Smooth muscle cell (in vitro differentiated cells): ENCODE measurements around the gene GRXCR1. TPM values are rescaled to one million over a fixed set of nuclear protein-coding genes. Genes with fewer than 3 reads are reported as not detected.

ENCODE experiments used
- DNase-seq: peaks from one replicate; lab custom pipeline; 2025; ENCODE audit not compliant: unreplicated experiment; lab: John Stamatoyannopoulos, UW
- H2AFZ ChIP-seq: fragments of 200-600 bp; sonication (generic); 2 replicates; pipeline ENCODE4 v1.6.0; 2016; ENCODE audit warnings: antibody characterized with exemption, low read depth, mild to moderate bottlenecking
- H3F3A ChIP-seq: fragments of 200-600 bp; sonication (generic); 2 replicates; pipeline ENCODE4 v1.6.0; 2017; ENCODE audit warnings: antibody characterized with exemption, low read depth
- H3K27ac ChIP-seq: fragments of 200-600 bp; sonication (generic); 2 replicates; pipeline ENCODE4 v1.5.1; 2016; ENCODE audit warnings: low read depth, mild to moderate bottlenecking
- H3K27me3 ChIP-seq: fragments of 200-600 bp; sonication (generic); 2 replicates; pipeline ENCODE4 v1.6.1; 2016; ENCODE audit warnings: low read depth, mild to moderate bottlenecking
- H3K36me3 ChIP-seq: fragments of 200-600 bp; sonication (generic); 2 replicates; pipeline ENCODE4 v1.5.1; 2016; ENCODE audit warnings: low read depth
- H3K4me1 ChIP-seq: fragments of 200-600 bp; sonication (generic); 2 replicates; pipeline ENCODE4 v1.5.1; 2016; ENCODE audit warnings: low read depth
- H3K4me2 ChIP-seq: fragments of 200-600 bp; sonication (generic); 2 replicates; pipeline ENCODE4 v1.6.0; 2016; ENCODE audit warnings: mild to moderate bottlenecking
- H3K4me3 ChIP-seq: fragments of 200-600 bp; sonication (generic); 2 replicates; pipeline ENCODE4 v1.5.1; 2016; ENCODE audit warnings: mild to moderate bottlenecking
- H3K79me2 ChIP-seq: fragments of 200-600 bp; sonication (generic); 2 replicates; pipeline ENCODE4 v1.6.0; 2016; ENCODE audit warnings: low read depth, mild to moderate bottlenecking
- H3K9ac ChIP-seq: fragments of 200-600 bp; sonication (generic); 2 replicates; pipeline ENCODE4 v1.6.0; 2016; ENCODE audit warnings: low read depth
- H3K9me3 ChIP-seq: fragments of 200-600 bp; sonication (generic); replicated peaks from 2 replicates; pipeline ENCODE4 v1.5.1; 2016; ENCODE audit warnings: low read depth
- H4K20me1 ChIP-seq: fragments of 200-600 bp; sonication (generic); 2 replicates; pipeline ENCODE4 v1.6.0; 2016; ENCODE audit warnings: low read depth
- WGBS: methylation state at CpG from one replicate; pipeline ENCODE4 v1.1.7; 2016; ENCODE audit warnings: low lambda C conversion rate; 5-methylcytosine and 5-hydroxymethylcytosine counted together
- polyA plus RNA-seq: library from polyadenylated mRNA; unstranded; fragments of >200 nt; fragmentation: Nextera tagmentation; extraction: Ambion mirVana; gene quantifications from 2 replicates; pipeline ENCODE4 v1.2.1, GENCODE V29; 2016
- total RNA-seq: library from RNA; depleted of rRNA; stranded (reverse); fragments of >200 nt; gene quantifications from 2 replicates; pipeline ENCODE4 v1.2.3, GENCODE V29; 2014
- TF ChIP-seq, protein P1 (sequence below): fragments of 200-600 bp; sonication (generic); IDR thresholded peaks from 2 replicates; pipeline ENCODE4 v1.5.1; 2017; ENCODE audit warnings: borderline replicate concordance, mild to moderate bottlenecking, antibody characterized with exemption; ENCODE audit not compliant: insufficient read depth, poor library complexity, severe bottlenecking

Gene GRXCR1
- total and polyA plus RNA-seq, 2 experiments from 2014 or later: not detected

- no peak for DNase-seq
- 91% methylated on average over 1 of the region's 1 CpG for WGBS
- Histone ChIP-seq H3K27me3 (no peaks in the 10 kb centered on the region), H3K4me2 (no peak overlapping the region), H3K9me3 (no peaks in the 10 kb centered on the region), H3K4me3 (no peak overlapping the region), H4K20me1 (no peaks in the 10 kb centered on the region), H3K36me3 (no peaks in the 10 kb centered on the region), H3F3A (no peaks in the 10 kb centered on the region), H2AFZ (no peak overlapping the region), H3K27ac (no peak overlapping the region), H3K9ac (no peak overlapping the region), H3K79me2 (no peaks in the 10 kb centered on the region), H3K4me1 (no peaks in the 10 kb centered on the region)
- TF ChIP-seq, protein P1, sequence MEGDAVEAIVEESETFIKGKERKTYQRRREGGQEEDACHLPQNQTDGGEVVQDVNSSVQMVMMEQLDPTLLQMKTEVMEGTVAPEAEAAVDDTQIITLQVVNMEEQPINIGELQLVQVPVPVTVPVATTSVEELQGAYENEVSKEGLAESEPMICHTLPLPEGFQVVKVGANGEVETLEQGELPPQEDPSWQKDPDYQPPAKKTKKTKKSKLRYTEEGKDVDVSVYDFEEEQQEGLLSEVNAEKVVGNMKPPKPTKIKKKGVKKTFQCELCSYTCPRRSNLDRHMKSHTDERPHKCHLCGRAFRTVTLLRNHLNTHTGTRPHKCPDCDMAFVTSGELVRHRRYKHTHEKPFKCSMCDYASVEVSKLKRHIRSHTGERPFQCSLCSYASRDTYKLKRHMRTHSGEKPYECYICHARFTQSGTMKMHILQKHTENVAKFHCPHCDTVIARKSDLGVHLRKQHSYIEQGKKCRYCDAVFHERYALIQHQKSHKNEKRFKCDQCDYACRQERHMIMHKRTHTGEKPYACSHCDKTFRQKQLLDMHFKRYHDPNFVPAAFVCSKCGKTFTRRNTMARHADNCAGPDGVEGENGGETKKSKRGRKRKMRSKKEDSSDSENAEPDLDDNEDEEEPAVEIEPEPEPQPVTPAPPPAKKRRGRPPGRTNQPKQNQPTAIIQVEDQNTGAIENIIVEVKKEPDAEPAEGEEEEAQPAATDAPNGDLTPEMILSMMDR: no peak
Measured at GRCh38 chr4:43008793-43009192, 116.3 kb downstream of the GRXCR1 start.

DNA sequence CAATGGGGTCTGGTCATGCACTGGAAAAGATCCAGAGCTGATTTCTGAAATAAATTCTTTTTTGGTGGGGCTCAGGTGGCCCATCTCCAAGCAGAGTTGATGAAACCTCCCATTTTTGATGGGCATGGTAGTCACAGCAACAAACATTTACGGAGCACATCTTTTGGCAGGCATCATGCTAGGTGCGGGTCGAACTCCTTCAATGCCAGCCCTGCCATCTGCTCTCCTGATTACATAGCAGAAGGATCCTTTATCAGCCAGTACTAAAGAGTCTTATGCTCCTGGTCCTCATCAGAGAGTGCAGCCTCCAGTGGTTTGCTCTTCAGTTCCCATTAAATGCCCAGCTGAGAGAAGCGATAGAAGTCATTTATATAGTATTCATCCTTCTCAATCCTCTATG is 121.7 kb downstream of the GRXCR1 start:
- Histone ChIP-seq H3F3A (no peaks in the 10 kb centered on the region), H3K4me3 (no peak overlapping the region), H3K4me2 (no peak overlapping the region), H3K27me3 (no peaks in the 10 kb centered on the region), H3K9me3 (no peaks in the 10 kb centered on the region), H3K36me3 (no peaks in the 10 kb centered on the region), H3K27ac (no peak overlapping the region), H3K79me2 (no peaks in the 10 kb centered on the region), H3K4me1 (no peaks in the 10 kb centered on the region), H2AFZ (no peak overlapping the region), H4K20me1 (no peaks in the 10 kb centered on the region), H3K9ac (no peak overlapping the region)
- WGBS: 94% methylated on average over 4 of the region's 4 CpGs
- no peak for DNase-seq
- TF ChIP-seq, protein P1: no peak

DNA sequence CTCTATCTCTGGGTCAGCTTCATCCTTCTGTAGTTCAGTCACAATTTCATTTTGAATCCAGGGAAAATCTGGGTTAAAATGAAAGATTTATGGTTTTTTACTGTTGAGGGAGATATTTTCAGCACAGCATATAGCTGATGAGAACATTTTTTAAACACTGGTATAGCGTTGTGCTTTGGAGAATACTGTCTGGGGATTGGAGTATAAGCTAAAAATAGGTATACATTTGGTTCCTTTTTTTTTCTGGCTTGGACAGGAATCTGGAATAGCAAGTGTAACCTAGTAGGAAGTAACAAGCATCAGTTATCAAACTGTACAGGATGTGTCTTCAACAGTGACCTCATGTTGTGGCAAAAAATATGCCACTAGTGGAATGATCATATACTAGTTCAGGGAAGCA is 149.1 kb downstream of the GRXCR1 start:
- Histone ChIP-seq H3F3A (no peaks in the 10 kb centered on the region), H2AFZ (no peak overlapping the region), H3K4me3 (no peak overlapping the region), H3K27ac (no peak overlapping the region), H3K4me1 (no peaks in the 10 kb centered on the region), H3K9ac (no peak overlapping the region), H3K79me2 (no peaks in the 10 kb centered on the region), H3K36me3 (no peaks in the 10 kb centered on the region), H4K20me1 (no peaks in the 10 kb centered on the region), H3K9me3 (no peaks in the 10 kb centered on the region), H3K27me3 (no peaks in the 10 kb centered on the region), H3K4me2 (no peak overlapping the region)
- no peak for DNase-seq
- 86% methylated on average over 1 of the region's 1 CpG for WGBS
- TF ChIP-seq, protein P1: no peak

DNA sequence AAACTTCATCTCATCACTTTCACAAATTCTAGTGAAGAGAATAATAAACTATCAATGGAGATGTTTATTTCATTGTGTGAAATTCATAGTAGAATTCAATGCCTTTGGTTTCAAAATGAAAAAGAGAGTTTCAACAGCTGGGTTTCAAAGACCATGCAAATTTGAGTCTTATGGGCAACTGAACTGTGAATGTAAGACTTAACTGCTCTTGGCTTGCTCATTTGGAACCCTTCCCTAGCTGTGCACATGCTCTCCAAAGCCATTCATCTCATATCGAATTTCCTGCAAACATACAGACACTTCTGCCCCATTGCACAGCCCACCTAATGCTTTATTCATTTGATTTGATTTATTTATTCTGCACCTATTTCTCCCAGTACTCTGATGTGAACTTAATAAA is 154.5 kb downstream of the GRXCR1 start:
- 77% methylated on average over 1 of the region's 1 CpG for WGBS

More for the DNA sequence above, 154.5 kb downstream of the GRXCR1 start:
- no peak for DNase-seq
- Histone ChIP-seq H3K27ac (no peak overlapping the region), H3K79me2 (no peaks in the 10 kb centered on the region), H3K9me3 (no peaks in the 10 kb centered on the region), H2AFZ (no peak overlapping the region), H3K27me3 (no peaks in the 10 kb centered on the region), H3K9ac (no peak overlapping the region), H3K4me3 (no peak overlapping the region), H3K36me3 (no peaks in the 10 kb centered on the region), H4K20me1 (no peaks in the 10 kb centered on the region), H3K4me1 (no peaks in the 10 kb centered on the region), H3K4me2 (no peak overlapping the region), H3F3A (no peaks in the 10 kb centered on the region)
- TF ChIP-seq, protein P1: no peak
